ENCODE measurements around the gene LRP2.

Gene LRP2

DNA sequence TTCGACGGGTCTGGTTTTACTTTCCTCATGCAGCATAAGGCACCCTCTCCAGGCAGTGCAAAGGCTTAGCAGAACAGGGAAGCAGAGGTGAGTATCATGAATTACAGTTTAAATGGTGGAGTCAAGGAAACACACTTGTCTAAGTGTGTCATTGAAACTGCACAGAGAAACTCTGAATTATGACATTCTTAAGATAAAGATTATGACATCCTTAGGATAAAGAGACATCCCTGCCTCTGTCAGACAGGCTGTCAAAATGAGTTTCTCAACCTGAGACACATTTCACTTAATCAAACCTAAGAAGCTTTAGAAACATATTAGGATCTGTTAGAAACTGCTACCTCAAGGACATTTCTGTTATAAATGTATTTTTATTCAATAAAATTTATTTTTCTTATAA is 179.8 kb downstream of the LRP2 start:
- Mint-ChIP-seq H3K27me3 (ENCODE audit: low read depth, poor library complexity) (peaks cover 4% of the 10 kb centered on the region), H3K27ac (no peak overlapping the region), H3K36me3 (ENCODE audit: low read depth) (no peaks in the 10 kb centered on the region), H3K9me3 (no peaks in the 10 kb centered on the region), H3K4me3 (no peak overlapping the region), H3K4me1 (no peaks in the 10 kb centered on the region)
- DNase-seq, result no peak
- TF ChIP-seq, protein P1, sequence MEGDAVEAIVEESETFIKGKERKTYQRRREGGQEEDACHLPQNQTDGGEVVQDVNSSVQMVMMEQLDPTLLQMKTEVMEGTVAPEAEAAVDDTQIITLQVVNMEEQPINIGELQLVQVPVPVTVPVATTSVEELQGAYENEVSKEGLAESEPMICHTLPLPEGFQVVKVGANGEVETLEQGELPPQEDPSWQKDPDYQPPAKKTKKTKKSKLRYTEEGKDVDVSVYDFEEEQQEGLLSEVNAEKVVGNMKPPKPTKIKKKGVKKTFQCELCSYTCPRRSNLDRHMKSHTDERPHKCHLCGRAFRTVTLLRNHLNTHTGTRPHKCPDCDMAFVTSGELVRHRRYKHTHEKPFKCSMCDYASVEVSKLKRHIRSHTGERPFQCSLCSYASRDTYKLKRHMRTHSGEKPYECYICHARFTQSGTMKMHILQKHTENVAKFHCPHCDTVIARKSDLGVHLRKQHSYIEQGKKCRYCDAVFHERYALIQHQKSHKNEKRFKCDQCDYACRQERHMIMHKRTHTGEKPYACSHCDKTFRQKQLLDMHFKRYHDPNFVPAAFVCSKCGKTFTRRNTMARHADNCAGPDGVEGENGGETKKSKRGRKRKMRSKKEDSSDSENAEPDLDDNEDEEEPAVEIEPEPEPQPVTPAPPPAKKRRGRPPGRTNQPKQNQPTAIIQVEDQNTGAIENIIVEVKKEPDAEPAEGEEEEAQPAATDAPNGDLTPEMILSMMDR (IDR thresholded peaks at IDR 0.05), result no peak

GRCh38 chr2:169178804-169179390 is 183.4 kb downstream of the LRP2 start:
- TF ChIP-seq, protein P1 (IDR thresholded peaks at IDR 0.05), result no peak
- DNase-seq, result no peak
- no peaks in the 10 kb centered on the region for H3K4me1 Mint-ChIP-seq
- H3K36me3 Mint-ChIP-seq (ENCODE audit: low read depth), result no peaks in the 10 kb centered on the region
- no peak overlapping the region for H3K27ac Mint-ChIP-seq
- H3K9me3 Mint-ChIP-seq, result no peaks in the 10 kb centered on the region
- H3K4me3 Mint-ChIP-seq, result no peak overlapping the region
- H3K27me3 Mint-ChIP-seq (ENCODE audit: low read depth, poor library complexity), result peaks cover 4% of the 10 kb centered on the region

DNA sequence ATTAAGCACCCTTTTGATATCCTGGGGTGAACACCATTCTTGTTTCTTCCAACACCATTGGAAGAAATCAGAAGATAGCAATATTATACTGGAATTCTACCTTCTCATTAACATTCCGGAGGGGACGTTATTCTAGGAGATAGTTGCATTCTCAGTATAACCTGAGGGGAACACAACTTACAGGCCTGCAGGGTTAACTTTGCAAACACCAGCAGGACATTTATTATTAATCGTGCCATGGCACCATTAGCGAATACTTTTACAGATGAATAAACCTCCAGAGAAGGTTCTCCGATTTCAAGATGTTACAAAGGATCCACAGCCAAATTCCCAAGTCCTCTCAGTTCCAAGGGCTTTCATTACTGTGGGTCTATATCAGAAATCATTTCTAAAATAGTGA is 184.0 kb downstream of the LRP2 start:
- TF ChIP-seq, protein P1 (IDR thresholded peaks at IDR 0.05), result no peak
- Mint-ChIP-seq H3K27me3 (ENCODE audit: low read depth, poor library complexity) (peaks cover 4% of the 10 kb centered on the region), H3K4me3 (no peak overlapping the region), H3K9me3 (no peaks in the 10 kb centered on the region), H3K27ac (no peak overlapping the region), H3K36me3 (ENCODE audit: low read depth) (no peaks in the 10 kb centered on the region), H3K4me1 (no peaks in the 10 kb centered on the region)
- no peak for DNase-seq

DNA sequence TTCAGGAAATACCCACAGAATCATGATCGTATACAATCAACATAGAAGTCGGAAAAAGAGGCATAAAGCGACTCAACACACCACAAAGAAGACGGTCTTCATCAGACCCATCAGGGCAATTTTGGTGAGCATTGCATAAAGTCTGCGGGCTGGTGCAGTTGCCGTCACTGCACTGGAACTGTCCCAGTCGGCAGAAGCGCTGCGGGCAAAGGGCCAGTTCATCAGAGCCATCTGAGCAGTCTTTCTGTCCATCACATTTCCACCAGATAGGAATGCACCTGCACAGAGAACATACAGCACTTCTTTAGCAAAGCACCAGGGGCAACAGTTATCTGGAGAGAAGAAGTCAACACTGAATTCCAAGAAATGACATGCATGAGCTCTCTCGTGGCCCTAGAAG is 187.2 kb downstream of the LRP2 start:
- Mint-ChIP-seq H3K9me3 (no peaks in the 10 kb centered on the region), H3K36me3 (ENCODE audit: low read depth) (no peaks in the 10 kb centered on the region), H3K4me3 (no peak overlapping the region), H3K27ac (no peak overlapping the region), H3K4me1 (no peaks in the 10 kb centered on the region), H3K27me3 (ENCODE audit: low read depth, poor library complexity) (peaks cover 7% of the 10 kb centered on the region)
- TF ChIP-seq, protein P1 (IDR thresholded peaks at IDR 0.05), result no peak
- DNase-seq, result no peak

DNA sequence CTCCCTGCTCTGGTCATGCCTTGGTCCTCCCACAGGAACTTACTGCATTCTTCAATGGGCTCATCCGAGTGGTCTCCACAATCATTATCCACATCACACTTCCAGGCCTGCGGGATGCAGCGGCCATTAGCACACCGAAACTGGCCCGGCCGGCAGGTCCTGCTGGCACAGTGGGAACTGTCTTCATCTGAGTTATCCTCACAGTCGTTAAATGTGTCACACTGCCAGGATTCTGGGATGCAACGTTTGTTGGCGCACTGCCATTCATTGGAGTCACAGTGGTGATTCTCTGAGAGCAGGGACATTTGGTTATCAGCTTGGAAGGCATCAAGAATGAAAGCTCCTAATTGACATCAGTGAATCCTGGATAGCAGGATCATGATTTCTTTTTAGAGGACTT is 188.5 kb downstream of the LRP2 start:
- Mint-ChIP-seq H3K9me3 (no peaks in the 10 kb centered on the region), H3K36me3 (ENCODE audit: low read depth) (no peaks in the 10 kb centered on the region), H3K4me3 (no peak overlapping the region), H3K4me1 (no peaks in the 10 kb centered on the region), H3K27ac (no peak overlapping the region), H3K27me3 (ENCODE audit: low read depth, poor library complexity) (peaks cover 7% of the 10 kb centered on the region)
- TF ChIP-seq, protein P1 (IDR thresholded peaks at IDR 0.05), result no peak
- DNase-seq, result no peak

- no peaks in the 10 kb centered on the region for H3K4me1 Mint-ChIP-seq
- H3K4me3 Mint-ChIP-seq, result no peak overlapping the region
- H3K9me3 Mint-ChIP-seq, result no peaks in the 10 kb centered on the region
- TF ChIP-seq, protein P1 (IDR thresholded peaks at IDR 0.05), result no peak
- peaks cover 7% of the 10 kb centered on the region for H3K27me3 Mint-ChIP-seq (ENCODE audit: low read depth, poor library complexity)
- no peaks in the 10 kb centered on the region for H3K36me3 Mint-ChIP-seq (ENCODE audit: low read depth)
- no peak overlapping the region for H3K27ac Mint-ChIP-seq
- no peak for DNase-seq
Measured at GRCh38 chr2:169172914-169173313, 189.4 kb downstream of the LRP2 start.
